HepG2 (cell line): ENCODE data around the gene GOLGA6C. TPM values are rescaled to one million over a fixed set of nuclear protein-coding genes. Genes with fewer than 3 reads are reported as not detected.

Experiments used
- CEBPB ChIP-seq: IDR thresholded peaks from 2 replicates; pipeline ENCODE4 v1.6.1; 2011; ENCODE audit warnings: low read depth, low read length, improper control_type of control experiment, borderline replicate concordance
- CEBPG ChIP-seq: IDR thresholded peaks from 2 replicates; pipeline ENCODE4 v1.6.1; 2016
- DMAP1 ChIP-seq: IDR thresholded peaks from 2 replicates; pipeline ENCODE4 v1.6.1; 2016
- FIP1L1 ChIP-seq: fragments of 200-400 bp; formaldehyde crosslinking; IDR thresholded peaks from 2 replicates; pipeline ENCODE4 v1.6.1; 2018; ENCODE audit warnings: low read depth, mild to moderate bottlenecking, low read length, moderate library complexity, borderline replicate concordance; ENCODE audit not compliant: insufficient read depth
- GZF1 ChIP-seq: sonication (generic); formaldehyde crosslinking; IDR thresholded peaks from 2 replicates; pipeline ENCODE4 v1.5.1; 2020; ENCODE audit warnings: mild to moderate bottlenecking, missing genetic modification reagents
- MIXL1 ChIP-seq: IDR thresholded peaks from 2 replicates; pipeline ENCODE4 v1.6.1; 2016
- NFYB ChIP-seq: sonication (generic); formaldehyde crosslinking; IDR thresholded peaks from 2 replicates; pipeline ENCODE4 v1.4.0; 2020; ENCODE audit warnings: missing genetic modification reagents
- NONO ChIP-seq, 2 experiments: fragments of 450-650 bp in 1 of 2; sonication (generic) in 1 of 2; formaldehyde crosslinking in 1 of 2; IDR thresholded peaks in 1 of 2; conservative IDR thresholded peaks in 1 of 2; 2 replicates each; pipeline versions ENCODE4 v1.6.1 to v1.8.0; 2017 to 2022; ENCODE audit warnings: mild to moderate bottlenecking in 1 of 2, missing genetic modification reagents in 1 of 2, moderate library complexity in 1 of 2
- RAD51 ChIP-seq: fragments of 450-650 bp; IDR thresholded peaks from 2 replicates; pipeline ENCODE4 v1.6.1; 2016; ENCODE audit warnings: borderline replicate concordance
- SALL2 ChIP-seq: sonication (generic); formaldehyde crosslinking; IDR thresholded peaks from 2 replicates; pipeline ENCODE4 v1.8.1; 2023; ENCODE audit warnings: mild to moderate bottlenecking, missing genetic modification reagents, inconsistent platforms
- SKI ChIP-seq: fragments of 450-650 bp; IDR thresholded peaks from one replicate; pipeline ENCODE4 v1.6.1; 2018; ENCODE audit warnings: mild to moderate bottlenecking; ENCODE audit not compliant: partially characterized antibody
- SNRNP70 ChIP-seq: fragments of 200-400 bp; formaldehyde crosslinking; IDR thresholded peaks from 2 replicates; pipeline ENCODE4 v1.6.1; 2017; ENCODE audit warnings: mild to moderate bottlenecking, low read depth, low read length, moderate library complexity
- TP53 ChIP-seq: sonication (generic); formaldehyde crosslinking; conservative IDR thresholded peaks from 2 replicates; pipeline ENCODE4 v1.4.0; 2020; ENCODE audit warnings: missing genetic modification reagents
- ZFP41 ChIP-seq: sonication (generic); formaldehyde crosslinking; IDR thresholded peaks from 2 replicates; pipeline ENCODE4 v1.4.0; 2020; ENCODE audit warnings: mild to moderate bottlenecking, missing genetic modification reagents, borderline replicate concordance
- ZNF124 ChIP-seq: sonication (generic); formaldehyde crosslinking; IDR thresholded peaks from 2 replicates; pipeline ENCODE4 v1.4.0; 2020; ENCODE audit warnings: missing genetic modification reagents
- ZNF430 ChIP-seq: sonication (generic); formaldehyde crosslinking; IDR thresholded peaks from 2 replicates; pipeline ENCODE4 v1.9.0; 2021; ENCODE audit warnings: mild to moderate bottlenecking, missing genetic modification reagents
- ZNF432 ChIP-seq: sonication (generic); formaldehyde crosslinking; IDR thresholded peaks from 2 replicates; pipeline ENCODE4 v1.5.0; 2020; ENCODE audit warnings: missing genetic modification reagents, mild to moderate bottlenecking, borderline replicate concordance
- ZNF792 ChIP-seq: IDR thresholded peaks from 2 replicates; pipeline ENCODE4 v1.6.1; 2016
- ZSCAN20 ChIP-seq: sonication (generic); formaldehyde crosslinking; IDR thresholded peaks from 2 replicates; pipeline ENCODE4 v1.4.0; 2020; ENCODE audit warnings: missing genetic modification reagents, mild to moderate bottlenecking, borderline replicate concordance
- ZSCAN21 ChIP-seq: sonication (generic); formaldehyde crosslinking; IDR thresholded peaks from 2 replicates; pipeline ENCODE4 v1.8.0; 2022; ENCODE audit warnings: mild to moderate bottlenecking, missing genetic modification reagents, moderate library complexity, borderline replicate concordance
- polyA plus RNA-seq, 8 experiments: library from polyadenylated mRNA; depleted of rRNA in 3 of 8; stranded (reverse) in 7 of 8; unstranded in 1 of 8; fragments of >200 nt; fragmentation: Illumina TruSeq in 4 of 8; extraction: Trizol in 4 of 8; gene quantifications; 2 replicates each; pipeline versions ENCODE4 v1.2.1 to v1.2.3, GENCODE V29; 2011 to 2016; ENCODE audit warnings: low read depth in 4 of 8, missing spikeins in 1 of 8, mixed read lengths in 1 of 8; ENCODE audit not compliant: insufficient read depth in 1 of 8
- total RNA-seq, 5 experiments: library from RNA; depleted of rRNA; stranded (reverse); fragments of >200 nt; fragmentation: Illumina TruSeq; extraction: Trizol; gene quantifications; 2 replicates each; pipeline ENCODE4 v1.2.3, GENCODE V29; 2016; ENCODE audit warnings: low read depth in 1 of 5
- TF ChIP-seq, protein P1 (sequence below): sonication (generic); formaldehyde crosslinking; IDR thresholded peaks from 2 replicates; pipeline ENCODE4 v1.9.0; 2021; ENCODE audit warnings: mild to moderate bottlenecking, missing genetic modification reagents
- TF ChIP-seq, protein P2 (sequence below): sonication (generic); formaldehyde crosslinking; IDR thresholded peaks from 2 replicates; pipeline ENCODE4 v1.5.0; 2020; ENCODE audit warnings: mild to moderate bottlenecking, missing genetic modification reagents
- TF ChIP-seq, protein P3 (sequence below): sonication (generic); formaldehyde crosslinking; IDR thresholded peaks from 2 replicates; pipeline ENCODE4 v1.8.1; 2023; ENCODE audit warnings: mild to moderate bottlenecking, moderate library complexity, missing genetic modification reagents

Gene GOLGA6C
- total and polyA plus RNA-seq, 2 of the 13 experiments (the other 11 are each of a cell fraction or from before 2014, with no cell fraction given), result not detected

DNA sequence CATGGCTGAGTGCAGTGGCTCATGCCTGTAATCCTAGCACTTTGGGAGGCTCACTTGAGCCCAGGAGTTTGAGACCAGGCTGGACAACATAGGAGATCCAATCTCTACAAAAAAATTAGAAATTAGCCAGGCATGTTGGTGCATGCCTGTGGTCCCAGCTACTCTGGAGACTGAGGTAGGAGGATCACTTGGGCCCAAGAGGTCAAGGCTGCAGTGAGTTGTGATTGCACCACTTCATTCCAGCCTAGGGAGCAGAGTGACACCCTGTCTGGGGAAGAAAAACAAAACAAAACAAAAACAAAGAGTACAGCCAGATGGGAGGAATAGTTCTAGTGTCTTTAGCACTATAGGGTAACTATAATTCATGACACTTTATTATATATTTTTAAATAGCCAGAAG is 51.6 kb downstream of the GOLGA6C start (continued):
- TF ChIP-seq, protein P1, sequence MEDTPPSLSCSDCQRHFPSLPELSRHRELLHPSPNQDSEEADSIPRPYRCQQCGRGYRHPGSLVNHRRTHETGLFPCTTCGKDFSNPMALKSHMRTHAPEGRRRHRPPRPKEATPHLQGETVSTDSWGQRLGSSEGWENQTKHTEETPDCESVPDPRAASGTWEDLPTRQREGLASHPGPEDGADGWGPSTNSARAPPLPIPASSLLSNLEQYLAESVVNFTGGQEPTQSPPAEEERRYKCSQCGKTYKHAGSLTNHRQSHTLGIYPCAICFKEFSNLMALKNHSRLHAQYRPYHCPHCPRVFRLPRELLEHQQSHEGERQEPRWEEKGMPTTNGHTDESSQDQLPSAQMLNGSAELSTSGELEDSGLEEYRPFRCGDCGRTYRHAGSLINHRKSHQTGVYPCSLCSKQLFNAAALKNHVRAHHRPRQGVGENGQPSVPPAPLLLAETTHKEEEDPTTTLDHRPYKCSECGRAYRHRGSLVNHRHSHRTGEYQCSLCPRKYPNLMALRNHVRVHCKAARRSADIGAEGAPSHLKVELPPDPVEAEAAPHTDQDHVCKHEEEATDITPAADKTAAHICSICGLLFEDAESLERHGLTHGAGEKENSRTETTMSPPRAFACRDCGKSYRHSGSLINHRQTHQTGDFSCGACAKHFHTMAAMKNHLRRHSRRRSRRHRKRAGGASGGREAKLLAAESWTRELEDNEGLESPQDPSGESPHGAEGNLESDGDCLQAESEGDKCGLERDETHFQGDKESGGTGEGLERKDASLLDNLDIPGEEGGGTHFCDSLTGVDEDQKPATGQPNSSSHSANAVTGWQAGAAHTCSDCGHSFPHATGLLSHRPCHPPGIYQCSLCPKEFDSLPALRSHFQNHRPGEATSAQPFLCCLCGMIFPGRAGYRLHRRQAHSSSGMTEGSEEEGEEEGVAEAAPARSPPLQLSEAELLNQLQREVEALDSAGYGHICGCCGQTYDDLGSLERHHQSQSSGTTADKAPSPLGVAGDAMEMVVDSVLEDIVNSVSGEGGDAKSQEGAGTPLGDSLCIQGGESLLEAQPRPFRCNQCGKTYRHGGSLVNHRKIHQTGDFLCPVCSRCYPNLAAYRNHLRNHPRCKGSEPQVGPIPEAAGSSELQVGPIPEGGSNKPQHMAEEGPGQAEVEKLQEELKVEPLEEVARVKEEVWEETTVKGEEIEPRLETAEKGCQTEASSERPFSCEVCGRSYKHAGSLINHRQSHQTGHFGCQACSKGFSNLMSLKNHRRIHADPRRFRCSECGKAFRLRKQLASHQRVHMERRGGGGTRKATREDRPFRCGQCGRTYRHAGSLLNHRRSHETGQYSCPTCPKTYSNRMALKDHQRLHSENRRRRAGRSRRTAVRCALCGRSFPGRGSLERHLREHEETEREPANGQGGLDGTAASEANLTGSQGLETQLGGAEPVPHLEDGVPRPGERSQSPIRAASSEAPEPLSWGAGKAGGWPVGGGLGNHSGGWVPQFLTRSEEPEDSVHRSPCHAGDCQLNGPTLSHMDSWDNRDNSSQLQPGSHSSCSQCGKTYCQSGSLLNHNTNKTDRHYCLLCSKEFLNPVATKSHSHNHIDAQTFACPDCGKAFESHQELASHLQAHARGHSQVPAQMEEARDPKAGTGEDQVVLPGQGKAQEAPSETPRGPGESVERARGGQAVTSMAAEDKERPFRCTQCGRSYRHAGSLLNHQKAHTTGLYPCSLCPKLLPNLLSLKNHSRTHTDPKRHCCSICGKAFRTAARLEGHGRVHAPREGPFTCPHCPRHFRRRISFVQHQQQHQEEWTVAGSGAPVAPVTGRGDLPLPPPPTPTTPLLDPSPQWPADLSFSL (CRISPR knock-in tag), result no peak
- TF ChIP-seq ZNF792 (CRISPR knock-in tag) (no peak), ZFP41 (CRISPR knock-in tag) (no peak), FIP1L1 (no peak), ZNF430 (CRISPR knock-in tag) (no peak), SKI (no peak), ZNF432 (CRISPR knock-in tag) (no peak), GZF1 (CRISPR knock-in tag) (no peak), CEBPB (peak; percentile 34; the same call in 1 of the 2 replicates), ZSCAN21 (CRISPR knock-in tag) (no peak), MIXL1 (CRISPR knock-in tag) (no peak), NONO (IDR thresholded peaks at IDR 0.05) (no peak), NONO (CRISPR knock-in tag; conservative IDR thresholded peaks at IDR 0.05) (no peak), DMAP1 (no peak), NFYB (CRISPR knock-in tag) (no peak), SALL2 (CRISPR knock-in tag) (no peak), TP53 (peak; percentile 92), SNRNP70 (no peak), ZNF124 (CRISPR knock-in tag) (no peak), CEBPG (CRISPR knock-in tag) (peak; percentile 52; the same call in 1 of the 2 replicates), RAD51 (no peak), ZSCAN20 (CRISPR knock-in tag) (no peak)
- TF ChIP-seq, protein P2, sequence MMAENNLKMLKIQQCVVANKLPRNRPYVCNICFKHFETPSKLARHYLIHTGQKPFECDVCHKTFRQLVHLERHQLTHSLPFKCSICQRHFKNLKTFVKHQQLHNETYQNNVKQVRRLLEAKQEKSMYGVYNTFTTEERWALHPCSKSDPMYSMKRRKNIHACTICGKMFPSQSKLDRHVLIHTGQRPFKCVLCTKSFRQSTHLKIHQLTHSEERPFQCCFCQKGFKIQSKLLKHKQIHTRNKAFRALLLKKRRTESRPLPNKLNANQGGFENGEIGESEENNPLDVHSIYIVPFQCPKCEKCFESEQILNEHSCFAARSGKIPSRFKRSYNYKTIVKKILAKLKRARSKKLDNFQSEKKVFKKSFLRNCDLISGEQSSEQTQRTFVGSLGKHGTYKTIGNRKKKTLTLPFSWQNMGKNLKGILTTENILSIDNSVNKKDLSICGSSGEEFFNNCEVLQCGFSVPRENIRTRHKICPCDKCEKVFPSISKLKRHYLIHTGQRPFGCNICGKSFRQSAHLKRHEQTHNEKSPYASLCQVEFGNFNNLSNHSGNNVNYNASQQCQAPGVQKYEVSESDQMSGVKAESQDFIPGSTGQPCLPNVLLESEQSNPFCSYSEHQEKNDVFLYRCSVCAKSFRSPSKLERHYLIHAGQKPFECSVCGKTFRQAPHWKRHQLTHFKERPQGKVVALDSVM (CRISPR knock-in tag), result peak; percentile 69
- TF ChIP-seq, protein P3, sequence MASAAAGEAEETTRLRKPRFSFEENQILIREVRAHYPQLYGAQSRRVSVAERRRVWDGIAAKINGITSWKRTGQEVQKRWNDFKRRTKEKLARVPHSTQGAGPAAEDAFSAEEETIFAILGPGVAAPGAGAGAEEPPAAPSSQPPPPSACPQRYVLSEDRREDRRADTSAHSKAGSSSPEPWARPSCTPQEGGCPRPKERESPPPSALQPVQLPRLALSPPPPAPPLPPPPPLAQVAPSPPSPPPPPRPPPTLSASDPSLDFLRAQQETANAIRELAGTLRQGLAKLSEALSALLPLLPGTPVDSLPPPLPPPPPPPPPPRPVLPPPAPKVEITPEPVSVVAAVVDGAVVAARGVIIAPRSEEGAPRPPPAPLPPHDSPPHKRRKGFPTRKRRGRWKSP, result no peak
